HL-60 (cell line): ENCODE measurements around the gene KRTAP10-12.

ENCODE experiments used
- DNase-seq, 2 experiments: peaks; one replicate each; pipeline ENCODE4 v3.0.0-alpha.2; 2010 to 2020; ENCODE audit warnings: low read depth in 1 of 2, low spot score in 1 of 2
- H3K27ac ChIP-seq: fragments of 250-450 bp; sonication (Bioruptor Pico); replicated peaks from 2 replicates; pipeline ENCODE4 v1.5.1; 2020; ENCODE audit warnings: mild to moderate bottlenecking, moderate library complexity
- H3K27me3 ChIP-seq: fragments of 250-450 bp; sonication (Bioruptor Pico); 2 replicates; pipeline ENCODE4 v1.5.1; 2021; ENCODE audit warnings: mild to moderate bottlenecking, moderate library complexity; ENCODE audit not compliant: insufficient read depth, poor library complexity, severe bottlenecking
- H3K4me3 ChIP-seq: replicated peaks from 2 replicates; pipeline ENCODE4 v1.5.1; 2011; ENCODE audit warnings: mild to moderate bottlenecking, control low read depth, low read length; ENCODE audit not compliant: insufficient read depth
- GABPA ChIP-seq: IDR thresholded peaks from 2 replicates; pipeline ENCODE4 v1.6.1; 2012; ENCODE audit warnings: low read depth
- POLR2AphosphoS5 ChIP-seq: IDR thresholded peaks from 2 replicates; pipeline ENCODE4 v1.6.1; 2012; ENCODE audit warnings: low read depth
- SPI1 ChIP-seq: IDR thresholded peaks from 2 replicates; pipeline ENCODE4 v1.6.1; 2012; ENCODE audit warnings: low read depth, mild to moderate bottlenecking, borderline replicate concordance
- TF ChIP-seq, protein P1 (sequence below): IDR thresholded peaks from 2 replicates; pipeline ENCODE4 v1.6.1; 2012; ENCODE audit warnings: low read depth; ENCODE audit not compliant: insufficient replicate concordance
- TF ChIP-seq, protein P2 (sequence below): IDR thresholded peaks from one replicate; pipeline ENCODE4 v1.5.1; 2011; ENCODE audit warnings: low read length, control low read depth, inconsistent platforms; ENCODE audit not compliant: insufficient read depth

The KRTAP10-12 gene

DNA sequence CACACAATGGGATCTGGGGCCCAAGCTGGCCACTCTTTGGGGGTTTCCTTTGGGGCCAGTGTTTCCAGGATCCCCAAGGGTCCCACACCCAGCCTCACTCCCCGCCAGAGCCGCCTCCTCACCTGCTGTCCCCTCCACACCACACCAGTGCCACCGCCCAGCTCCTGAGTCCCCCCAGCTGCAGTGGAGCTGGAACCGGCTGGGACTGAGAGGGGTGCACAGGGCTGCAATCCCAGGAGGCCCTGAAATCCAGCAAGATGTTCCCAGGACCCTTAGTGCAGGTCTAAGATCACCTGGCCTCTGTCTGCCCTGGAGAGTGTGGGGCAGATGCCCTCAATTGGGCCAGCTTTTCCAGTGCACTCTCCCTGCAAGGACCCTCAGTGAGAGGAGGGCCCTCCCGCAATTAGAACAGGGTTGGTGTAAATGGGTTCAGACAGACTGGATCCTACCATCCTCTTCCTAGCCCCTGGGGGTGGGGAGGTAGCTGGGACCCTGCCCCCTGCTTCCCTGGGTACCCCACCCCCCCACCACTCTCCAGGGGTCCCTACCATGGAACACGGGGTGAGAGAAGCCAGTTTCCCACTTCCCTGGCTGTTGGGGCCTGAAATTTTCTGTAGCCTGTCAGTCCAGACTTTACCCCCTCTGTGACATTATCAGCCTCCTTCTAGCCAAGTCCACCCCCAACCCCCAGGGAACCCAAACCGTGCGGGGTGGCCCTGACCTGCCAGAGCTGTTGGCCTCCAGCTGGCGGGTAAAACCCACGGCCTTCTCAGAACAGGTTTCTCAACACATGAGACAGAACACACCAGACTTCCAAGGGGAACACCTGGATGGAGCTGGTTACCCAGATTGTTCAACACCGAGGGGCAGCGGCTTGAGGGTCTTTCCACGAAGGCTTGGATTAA is 7.0 kb downstream of the KRTAP10-12 start:
- H3K27me3 ChIP-seq: peaks cover 36% of the 10 kb centered on the region
- H3K4me3 ChIP-seq: no peak overlapping the region

DNA sequence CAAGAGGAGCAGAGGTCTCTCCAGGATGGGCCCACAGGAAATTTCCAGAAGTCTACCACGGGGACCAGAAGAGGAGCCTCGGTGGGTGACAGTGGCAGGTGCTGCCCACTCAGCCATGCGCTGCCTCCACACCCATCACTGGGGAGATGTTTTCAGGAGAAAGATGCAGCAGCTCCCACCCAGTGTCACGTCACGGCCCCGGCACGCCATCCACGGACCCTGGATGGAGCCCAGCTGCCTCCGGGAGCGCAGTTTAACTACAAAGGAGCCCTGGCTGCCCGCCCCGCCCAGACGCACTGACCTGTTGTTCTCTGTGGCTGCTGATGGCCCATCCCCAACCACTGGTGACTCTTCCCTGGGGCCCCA is 7.6 kb downstream of the KRTAP10-12 start:
- no peak overlapping the region for H3K27ac ChIP-seq
- peaks cover 42% of the 10 kb centered on the region for H3K27me3 ChIP-seq
- no peak for DNase-seq
- H3K4me3 ChIP-seq: no peak overlapping the region
- no peak for TF ChIP-seq GABPA
- no peak for TF ChIP-seq SPI1
- TF ChIP-seq, protein P1, sequence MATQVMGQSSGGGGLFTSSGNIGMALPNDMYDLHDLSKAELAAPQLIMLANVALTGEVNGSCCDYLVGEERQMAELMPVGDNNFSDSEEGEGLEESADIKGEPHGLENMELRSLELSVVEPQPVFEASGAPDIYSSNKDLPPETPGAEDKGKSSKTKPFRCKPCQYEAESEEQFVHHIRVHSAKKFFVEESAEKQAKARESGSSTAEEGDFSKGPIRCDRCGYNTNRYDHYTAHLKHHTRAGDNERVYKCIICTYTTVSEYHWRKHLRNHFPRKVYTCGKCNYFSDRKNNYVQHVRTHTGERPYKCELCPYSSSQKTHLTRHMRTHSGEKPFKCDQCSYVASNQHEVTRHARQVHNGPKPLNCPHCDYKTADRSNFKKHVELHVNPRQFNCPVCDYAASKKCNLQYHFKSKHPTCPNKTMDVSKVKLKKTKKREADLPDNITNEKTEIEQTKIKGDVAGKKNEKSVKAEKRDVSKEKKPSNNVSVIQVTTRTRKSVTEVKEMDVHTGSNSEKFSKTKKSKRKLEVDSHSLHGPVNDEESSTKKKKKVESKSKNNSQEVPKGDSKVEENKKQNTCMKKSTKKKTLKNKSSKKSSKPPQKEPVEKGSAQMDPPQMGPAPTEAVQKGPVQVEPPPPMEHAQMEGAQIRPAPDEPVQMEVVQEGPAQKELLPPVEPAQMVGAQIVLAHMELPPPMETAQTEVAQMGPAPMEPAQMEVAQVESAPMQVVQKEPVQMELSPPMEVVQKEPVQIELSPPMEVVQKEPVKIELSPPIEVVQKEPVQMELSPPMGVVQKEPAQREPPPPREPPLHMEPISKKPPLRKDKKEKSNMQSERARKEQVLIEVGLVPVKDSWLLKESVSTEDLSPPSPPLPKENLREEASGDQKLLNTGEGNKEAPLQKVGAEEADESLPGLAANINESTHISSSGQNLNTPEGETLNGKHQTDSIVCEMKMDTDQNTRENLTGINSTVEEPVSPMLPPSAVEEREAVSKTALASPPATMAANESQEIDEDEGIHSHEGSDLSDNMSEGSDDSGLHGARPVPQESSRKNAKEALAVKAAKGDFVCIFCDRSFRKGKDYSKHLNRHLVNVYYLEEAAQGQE: no peak
- TF ChIP-seq, protein P2, sequence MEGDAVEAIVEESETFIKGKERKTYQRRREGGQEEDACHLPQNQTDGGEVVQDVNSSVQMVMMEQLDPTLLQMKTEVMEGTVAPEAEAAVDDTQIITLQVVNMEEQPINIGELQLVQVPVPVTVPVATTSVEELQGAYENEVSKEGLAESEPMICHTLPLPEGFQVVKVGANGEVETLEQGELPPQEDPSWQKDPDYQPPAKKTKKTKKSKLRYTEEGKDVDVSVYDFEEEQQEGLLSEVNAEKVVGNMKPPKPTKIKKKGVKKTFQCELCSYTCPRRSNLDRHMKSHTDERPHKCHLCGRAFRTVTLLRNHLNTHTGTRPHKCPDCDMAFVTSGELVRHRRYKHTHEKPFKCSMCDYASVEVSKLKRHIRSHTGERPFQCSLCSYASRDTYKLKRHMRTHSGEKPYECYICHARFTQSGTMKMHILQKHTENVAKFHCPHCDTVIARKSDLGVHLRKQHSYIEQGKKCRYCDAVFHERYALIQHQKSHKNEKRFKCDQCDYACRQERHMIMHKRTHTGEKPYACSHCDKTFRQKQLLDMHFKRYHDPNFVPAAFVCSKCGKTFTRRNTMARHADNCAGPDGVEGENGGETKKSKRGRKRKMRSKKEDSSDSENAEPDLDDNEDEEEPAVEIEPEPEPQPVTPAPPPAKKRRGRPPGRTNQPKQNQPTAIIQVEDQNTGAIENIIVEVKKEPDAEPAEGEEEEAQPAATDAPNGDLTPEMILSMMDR: no peak
- no peak for TF ChIP-seq POLR2AphosphoS5

More for the DNA sequence above, 7.0 kb downstream of the KRTAP10-12 start:
- no peak for TF ChIP-seq GABPA
- TF ChIP-seq, protein P1: no peak
- TF ChIP-seq SPI1: no peak
- TF ChIP-seq POLR2AphosphoS5: no peak
- TF ChIP-seq, protein P2: no peak
- no peak for DNase-seq
- H3K27ac ChIP-seq: no peak overlapping the region

DNA sequence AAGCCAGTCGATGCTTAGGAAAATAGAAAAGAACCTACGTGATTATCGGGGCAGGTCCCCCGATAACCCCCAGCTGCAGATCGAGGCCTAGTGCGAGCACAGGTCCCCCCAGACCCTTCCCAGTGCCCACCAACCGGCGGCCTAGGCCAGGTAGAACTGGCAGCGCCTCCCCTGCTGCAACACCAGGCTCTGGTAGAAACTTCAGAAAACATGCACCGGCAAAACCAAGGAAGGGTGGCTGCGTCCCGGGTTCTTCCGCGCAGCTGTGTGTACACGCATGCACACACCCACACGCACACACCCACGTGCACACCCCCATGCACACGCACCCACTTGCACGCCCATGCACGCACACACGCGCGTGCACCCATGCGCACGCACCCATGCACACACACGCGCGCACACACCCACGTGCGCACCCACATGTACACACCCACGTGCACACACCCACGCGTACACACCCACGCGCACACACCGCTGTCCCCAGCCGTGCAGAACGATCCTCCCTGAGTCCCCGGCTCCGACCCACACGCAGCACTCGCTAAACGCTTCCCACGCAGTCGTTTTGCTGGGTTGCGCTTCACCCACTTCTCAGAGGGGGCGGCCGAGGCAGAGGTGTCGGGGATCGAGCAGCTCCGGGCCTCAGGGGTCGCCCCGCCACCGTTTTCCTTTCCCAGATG is 9.2 kb downstream of the KRTAP10-12 start:
- DNase-seq: no peak
- Histone ChIP-seq H3K4me3 (no peak overlapping the region), H3K27ac (no peak overlapping the region), H3K27me3 (peaks cover 53% of the 10 kb centered on the region)
- TF ChIP-seq POLR2AphosphoS5 (no peak), GABPA (no peak)

DNA sequence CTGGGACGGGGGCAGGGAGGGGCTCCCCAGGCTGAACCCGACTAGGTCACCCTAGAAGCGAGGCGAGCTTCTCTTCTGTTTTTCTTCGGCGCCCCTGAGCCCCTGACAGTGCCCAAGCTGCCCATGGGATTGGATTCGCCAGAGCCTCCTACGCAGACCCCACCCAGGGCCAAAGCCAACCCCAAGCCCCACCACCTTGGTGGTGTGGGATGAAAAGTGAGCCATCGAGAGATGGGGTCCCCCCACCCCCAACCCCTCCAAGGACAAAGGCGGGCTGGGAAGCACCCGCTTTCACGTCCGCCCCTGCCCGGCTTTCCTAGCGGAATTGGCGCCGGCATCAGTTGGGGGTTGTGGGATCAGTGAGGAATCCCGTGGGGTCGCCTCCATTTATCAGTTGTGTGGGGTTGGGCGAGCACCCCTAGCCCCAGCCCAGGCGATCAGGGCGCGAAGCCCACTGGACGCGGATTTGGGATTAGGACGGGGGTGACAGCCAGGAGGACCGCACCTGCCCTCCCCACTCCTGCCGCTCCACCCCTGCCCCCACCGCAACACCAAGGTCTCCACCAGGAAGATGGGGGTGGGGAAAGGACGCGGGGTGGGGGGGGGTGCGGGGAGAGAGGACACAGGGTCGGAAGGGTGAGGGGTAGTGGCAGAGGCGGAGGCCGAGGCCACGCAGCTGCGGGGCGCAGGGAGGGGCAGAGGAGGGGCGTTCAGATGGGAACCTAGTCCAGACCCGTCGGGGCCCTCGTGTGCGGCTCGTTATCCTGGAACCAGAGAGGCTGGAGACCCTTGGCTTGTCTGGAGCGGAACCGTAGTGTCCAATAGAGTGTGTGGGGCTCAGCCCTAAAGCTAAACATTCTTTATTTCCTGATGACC is 10.0 kb downstream of the KRTAP10-12 start:
- no peak for DNase-seq
- H3K27me3 ChIP-seq: peaks cover 55% of the 10 kb centered on the region
- H3K27ac ChIP-seq: no peak overlapping the region
- no peak for TF ChIP-seq POLR2AphosphoS5
- TF ChIP-seq, protein P2: no peak
- H3K4me3 ChIP-seq: no peak overlapping the region
